GM19397 (cell line): ENCODE data around the gene CWC25.
A peak's percentile ranks its signal among the peaks of the same experiment; 100 is the strongest.

Experiments used
- ATAC-seq: cut with Tn5 transposase; IDR thresholded peaks from one replicate; pipeline ENCODE4 v1.9.1; 2021; ENCODE audit warnings: mild to moderate bottlenecking, moderate library complexity; ENCODE audit not compliant: unreplicated experiment

CWC25 gene

GRCh38 chr17:38853292-38854219 is 28.4 kb upstream of the CWC25 start, which contains the start of gene RPL23:
Gene RPL23, minus strand, starts transcription at chr17:38853721. Its CDS starts 11 bp downstream, at chr17:38853710.
- peak; percentile 82 for ATAC-seq

DNA sequence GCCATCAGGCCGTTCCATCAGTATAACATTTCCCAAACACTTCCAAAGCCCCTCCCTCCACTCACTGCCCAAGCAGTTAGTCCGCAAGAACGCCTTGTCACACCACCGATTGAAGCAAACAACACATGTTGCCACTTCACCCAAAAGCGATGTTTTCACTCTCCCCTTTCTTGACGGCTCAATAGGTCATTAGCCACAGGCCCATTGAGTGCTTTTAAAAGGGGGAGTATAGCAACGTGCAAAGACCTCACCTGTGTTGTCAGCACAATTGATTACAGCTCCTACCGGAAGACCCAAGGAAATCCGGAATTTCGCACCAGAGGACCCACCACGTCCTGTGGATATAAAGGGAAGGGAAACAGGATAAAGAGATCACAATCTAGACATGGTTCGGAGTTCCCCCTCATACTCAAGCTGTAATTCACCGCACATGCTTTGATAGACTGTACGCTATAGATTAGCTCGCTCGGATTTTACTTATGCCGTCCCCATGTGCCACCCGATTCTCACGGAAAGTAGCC is 27.7 kb upstream of the CWC25 start:
- no peak for ATAC-seq

- ATAC-seq, result no peak
These were observed 26.3 kb upstream of the CWC25 start for GRCh38 chr17:38851434-38851833.

DNA sequence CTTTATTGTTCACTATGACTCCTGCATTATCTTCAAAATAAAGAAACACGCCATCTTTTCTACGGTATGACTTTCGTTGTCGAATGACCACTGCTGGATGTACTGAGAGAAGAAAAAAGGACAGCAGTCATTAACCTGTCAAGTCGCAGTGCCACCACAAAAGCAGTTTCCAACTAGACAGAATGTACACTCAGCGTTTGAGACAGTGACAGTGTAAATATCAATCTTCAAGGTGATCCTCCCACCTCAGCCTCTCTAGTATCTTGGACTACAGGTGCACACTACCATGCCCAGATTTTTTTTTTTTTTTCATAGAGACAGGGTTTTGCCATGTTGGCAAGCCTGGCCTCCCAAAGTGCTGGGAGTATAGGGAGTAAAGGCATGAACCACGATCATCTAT is 25.3 kb upstream of the CWC25 start:
- ATAC-seq, result no peak

DNA sequence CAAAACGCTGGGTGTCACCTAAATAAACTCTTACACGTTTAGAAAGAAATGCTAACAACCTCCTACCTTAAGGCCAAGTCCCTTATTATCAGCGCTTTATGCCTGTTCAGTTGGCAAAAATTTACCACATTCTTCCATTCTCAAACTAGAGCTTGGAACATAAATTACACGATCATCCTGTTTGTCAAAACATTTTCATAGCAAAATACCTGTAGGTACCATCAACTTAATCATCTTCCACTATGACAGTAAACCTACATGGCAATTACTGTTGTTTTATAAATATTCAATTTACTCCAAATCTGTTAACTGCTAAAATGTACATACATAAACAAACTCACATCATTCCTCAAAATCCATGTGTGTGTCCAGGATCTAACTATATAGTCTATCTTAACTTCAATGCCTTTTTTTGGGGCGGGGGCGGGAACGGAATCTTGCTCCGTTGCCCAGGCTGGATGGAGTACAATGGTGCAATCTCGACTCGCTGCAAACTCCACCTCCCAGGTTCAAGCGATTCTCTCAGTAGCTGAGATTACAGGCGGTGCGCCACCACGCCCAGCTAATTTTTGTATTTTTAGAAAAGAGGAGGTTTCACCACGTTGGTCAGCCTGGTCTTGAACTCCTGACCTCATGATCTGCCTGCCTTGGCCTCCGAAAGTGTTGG is 24.0 kb upstream of the CWC25 start:
- no peak for ATAC-seq

DNA sequence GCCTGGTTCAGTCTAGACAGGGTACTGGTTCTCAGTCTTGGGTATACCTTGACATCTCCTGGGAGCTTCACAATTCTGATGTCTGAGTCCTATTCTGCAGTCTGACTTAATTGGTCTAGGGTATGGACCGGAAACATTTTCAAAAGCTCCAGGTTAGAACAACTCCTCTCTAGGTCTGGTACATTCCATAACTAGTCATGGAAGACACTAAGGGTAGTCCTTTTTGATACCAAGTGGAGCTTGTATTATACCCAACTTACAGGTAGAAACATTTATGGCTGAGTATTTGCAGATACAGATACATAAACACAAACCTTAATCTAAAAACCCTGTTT is 23.4 kb upstream of the CWC25 start:
- ATAC-seq, result no peak

- no peak for ATAC-seq
These were observed 19.2 kb upstream of the CWC25 start for GRCh38 chr17:38844261-38844757.

- no peak for ATAC-seq
These were observed 684 bp upstream of the CWC25 start for GRCh38 chr17:38825762-38826247.

DNA sequence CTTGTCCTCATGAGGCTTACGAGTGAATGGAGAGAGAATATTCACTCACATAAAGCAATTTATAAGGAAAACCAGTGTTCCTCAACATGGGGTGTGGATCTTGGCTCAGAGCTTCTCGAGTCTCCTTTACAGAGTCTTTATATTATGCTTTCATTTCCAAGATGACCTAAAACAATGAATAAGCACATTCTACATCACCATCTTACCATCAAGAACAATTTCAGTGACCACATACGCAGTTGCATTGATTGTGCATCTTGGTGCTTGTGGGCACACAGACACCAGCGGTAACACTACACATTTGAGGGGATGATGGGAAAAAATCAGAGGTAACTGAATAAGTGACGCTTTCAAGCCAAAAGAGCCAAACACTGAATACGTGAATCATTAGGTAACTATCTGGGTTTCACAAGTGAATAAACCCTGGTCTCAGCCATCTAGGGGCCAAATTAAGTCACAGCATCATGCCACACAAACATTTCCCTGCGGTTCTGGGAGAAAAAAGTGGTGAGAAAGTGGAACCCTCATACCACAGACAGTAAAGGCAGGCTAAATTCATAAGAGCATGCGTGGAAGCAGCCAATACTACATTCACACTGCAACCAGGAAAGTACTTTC is 9.4 kb downstream of the CWC25 start:
- ATAC-seq, result no peak

DNA sequence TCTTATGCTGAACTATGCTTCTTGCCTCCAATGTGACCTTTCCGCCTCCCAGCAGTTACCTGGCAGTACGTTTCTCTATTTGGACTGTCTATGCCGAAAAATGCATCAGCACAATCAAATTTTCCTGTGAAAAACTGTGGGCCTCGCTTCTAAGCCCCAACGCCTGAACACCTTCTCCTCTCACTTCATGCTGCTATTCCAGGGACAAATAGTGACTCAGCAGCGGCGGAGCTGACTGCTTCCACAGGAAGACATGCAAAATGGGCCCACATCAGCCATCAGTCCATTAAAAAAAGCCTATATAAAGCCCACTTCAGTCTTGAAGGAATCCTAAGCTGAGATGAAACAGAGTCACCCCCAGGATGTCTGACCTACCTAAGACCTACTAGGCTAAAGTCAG is 15.3 kb downstream of the CWC25 start:
- ATAC-seq, result no peak

- ATAC-seq, result no peak
These were observed 24.8 kb downstream of the CWC25 start for GRCh38 chr17:38800237-38800760.

DNA sequence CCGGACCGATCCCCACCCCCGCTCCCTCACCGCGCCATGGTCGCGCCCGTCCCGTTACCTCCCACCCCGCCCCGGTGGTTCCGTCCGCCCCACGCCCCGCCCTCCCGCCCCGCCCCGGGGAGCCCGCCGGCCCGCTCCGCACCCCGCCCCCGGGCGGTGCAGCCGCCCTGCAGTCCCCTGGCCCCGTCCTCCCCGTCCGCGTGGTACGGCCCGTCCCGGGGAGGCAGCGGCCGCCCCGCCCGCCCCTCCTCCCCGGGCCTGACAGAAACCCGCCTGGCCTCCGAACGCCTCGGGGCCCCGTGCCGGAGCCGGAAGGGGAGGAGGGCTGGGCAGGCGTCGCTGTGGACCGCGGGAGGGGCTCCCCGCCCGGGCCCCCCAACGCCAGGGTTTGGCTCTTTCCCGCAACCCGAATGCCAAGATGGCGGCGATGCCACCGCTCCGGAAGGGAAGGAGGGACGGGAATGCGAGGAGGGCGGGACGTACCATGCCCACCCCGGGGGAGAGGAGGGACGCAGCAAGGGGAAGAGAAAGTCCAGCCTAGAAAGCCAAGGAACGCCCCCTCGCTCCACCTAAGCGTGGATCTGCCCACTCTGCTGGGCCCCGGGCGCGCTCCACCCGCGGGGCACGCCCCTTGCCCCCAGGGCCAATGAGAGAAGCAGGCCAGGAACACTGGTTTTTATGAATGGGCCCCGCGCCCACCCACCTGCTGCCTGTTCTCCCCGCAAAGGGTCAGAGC is 25.5 kb downstream of the CWC25 start, which contains the start of gene PIP4K2B:
Gene PIP4K2B, minus strand, starts transcription at position 56 of the 736 bp plus-strand sequence. CDS start 132 bp downstream, outside the sequence.
- ATAC-seq, result peak; percentile 75

GRCh38 chr17:38798614-38799500 is 26.3 kb downstream of the CWC25 start:
- ATAC-seq, result peak; percentile 21

- no peak for ATAC-seq
These were observed 27.3 kb downstream of the CWC25 start for GRCh38 chr17:38797828-38798227.

- no peak for ATAC-seq
These were observed 28.0 kb downstream of the CWC25 start for GRCh38 chr17:38797158-38797490.

DNA sequence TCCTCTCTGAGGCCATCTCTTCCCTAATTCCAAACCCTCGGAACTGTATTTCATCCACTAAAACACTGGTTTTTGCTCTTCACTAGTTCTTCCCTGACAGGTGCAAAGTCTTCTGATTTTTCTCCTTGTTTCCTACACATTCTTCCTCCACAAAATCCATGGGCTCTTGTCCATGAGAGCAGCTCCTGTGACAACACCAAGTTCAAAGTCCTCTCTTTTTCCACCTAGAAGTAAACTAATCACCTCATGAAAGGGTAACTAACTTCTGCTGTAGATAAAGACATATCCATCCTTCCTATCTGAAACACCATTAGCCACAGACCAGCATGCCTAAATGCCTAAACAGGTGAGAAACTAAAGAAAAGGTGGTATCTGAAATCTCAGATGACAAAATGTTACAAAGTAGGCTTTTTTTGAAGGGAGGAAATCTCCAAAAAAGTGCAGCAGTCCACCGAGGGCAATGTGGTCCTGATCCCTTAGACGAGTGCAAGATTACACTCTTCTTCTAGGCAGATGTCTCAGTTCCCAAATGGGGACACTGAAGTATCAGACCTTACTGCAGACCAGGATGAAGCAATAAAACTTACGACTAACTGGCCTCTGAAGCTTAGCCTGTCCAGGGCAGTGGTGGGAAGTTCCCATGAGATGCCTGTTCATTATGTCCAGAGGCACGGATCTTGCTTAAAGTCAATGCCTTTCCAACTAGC is 28.5 kb downstream of the CWC25 start:
- no peak for ATAC-seq

- ATAC-seq, result no peak
These were observed 30.9 kb downstream of the CWC25 start for GRCh38 chr17:38794221-38794620.

GRCh38 chr17:38791162-38791561 is 34.0 kb downstream of the CWC25 start:
- no peak for ATAC-seq
